Upper lobe of right lung (tissue), 1 donor: Measurements from ENCODE around the gene ARHGEF28. TPM values are rescaled to one million over a fixed set of nuclear protein-coding genes. Genes with fewer than 3 reads are reported as not detected.

ENCODE experiments used
- ATAC-seq: fragments of 200-7000 bp; cut with Tn5 transposase; one replicate; pipeline ENCODE4 v1.9.1; 2020; ENCODE audit warnings: mild to moderate bottlenecking, moderate library complexity
- DNase-seq: peaks from one replicate; pipeline ENCODE4 v3.0.0-alpha.2; 2020
- H3K27ac ChIP-seq: fragments of 200-600 bp; one replicate; pipeline ENCODE4 v1.8.0; 2022
- H3K27me3 ChIP-seq: fragments of 200-600 bp; one replicate; pipeline ENCODE4 v1.8.0; 2022; ENCODE audit warnings: mild to moderate bottlenecking
- H3K36me3 ChIP-seq: fragments of 200-600 bp; one replicate; pipeline ENCODE4 v1.8.0; 2022
- H3K4me1 ChIP-seq: fragments of 200-600 bp; one replicate; pipeline ENCODE4 v1.8.0; 2022
- H3K4me3 ChIP-seq: fragments of 200-600 bp; one replicate; pipeline ENCODE4 v1.8.0; 2022; ENCODE audit warnings: mild to moderate bottlenecking
- H3K9me3 ChIP-seq: fragments of 200-600 bp; one replicate; pipeline ENCODE4 v1.8.0; 2022
- intact Hi-C: fragments of 100-400 bp; cut with DNase I; formaldehyde crosslinking; loops from one replicate; pipeline ENCODE4 v1.11.0; 2022
- total RNA-seq: library from RNA; stranded (reverse); fragmentation: NEBNext Ultra II Directional; extraction: Animal tissue kit (Norgen Biotek cat#: 25700); gene quantifications from one replicate; pipeline ENCODE4 v1.2.1, GENCODE V29; 2021
- TF ChIP-seq, protein P1 (sequence below): fragments of 200-600 bp; IDR thresholded peaks from one replicate; pipeline ENCODE4 v1.8.0; 2022; ENCODE audit warnings: antibody characterized with exemption
- donor health status: DM: no; HTN: yes; CAD: no; lungs with severe emphysema.

Gene ARHGEF28
- total RNA-seq, 1 donor from 2014 or later, result 22.3 TPM

DNA sequence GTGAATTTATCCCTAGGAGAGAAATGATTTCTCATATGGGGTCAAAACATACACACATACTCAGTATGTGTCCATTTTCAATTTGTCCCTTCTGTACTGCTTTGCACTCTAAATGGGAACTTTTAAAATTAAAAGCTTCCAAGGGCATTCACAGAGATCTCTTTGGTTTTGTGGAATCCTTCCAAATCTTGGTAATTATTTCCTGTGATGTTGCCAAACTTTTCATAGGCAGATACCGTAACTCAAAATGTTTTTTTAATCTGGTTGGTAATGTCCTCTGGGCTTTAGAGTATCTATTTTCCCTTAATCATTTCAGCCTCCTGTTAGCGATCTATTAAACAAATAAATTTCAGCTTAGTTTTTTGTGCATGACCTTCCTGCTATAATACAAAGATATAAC lies 282.4 kb downstream of the ARHGEF28 start:
- Histone ChIP-seq H3K4me3 (no peak overlapping the region), H3K9me3 (no peaks in the 10 kb centered on the region), H3K4me1 (no peaks in the 10 kb centered on the region), H3K36me3 (peaks cover 16% of the 10 kb centered on the region), H3K27me3 (no peaks in the 10 kb centered on the region), H3K27ac (no peak overlapping the region)
- DNase-seq, result no peak
- TF ChIP-seq, protein P1, sequence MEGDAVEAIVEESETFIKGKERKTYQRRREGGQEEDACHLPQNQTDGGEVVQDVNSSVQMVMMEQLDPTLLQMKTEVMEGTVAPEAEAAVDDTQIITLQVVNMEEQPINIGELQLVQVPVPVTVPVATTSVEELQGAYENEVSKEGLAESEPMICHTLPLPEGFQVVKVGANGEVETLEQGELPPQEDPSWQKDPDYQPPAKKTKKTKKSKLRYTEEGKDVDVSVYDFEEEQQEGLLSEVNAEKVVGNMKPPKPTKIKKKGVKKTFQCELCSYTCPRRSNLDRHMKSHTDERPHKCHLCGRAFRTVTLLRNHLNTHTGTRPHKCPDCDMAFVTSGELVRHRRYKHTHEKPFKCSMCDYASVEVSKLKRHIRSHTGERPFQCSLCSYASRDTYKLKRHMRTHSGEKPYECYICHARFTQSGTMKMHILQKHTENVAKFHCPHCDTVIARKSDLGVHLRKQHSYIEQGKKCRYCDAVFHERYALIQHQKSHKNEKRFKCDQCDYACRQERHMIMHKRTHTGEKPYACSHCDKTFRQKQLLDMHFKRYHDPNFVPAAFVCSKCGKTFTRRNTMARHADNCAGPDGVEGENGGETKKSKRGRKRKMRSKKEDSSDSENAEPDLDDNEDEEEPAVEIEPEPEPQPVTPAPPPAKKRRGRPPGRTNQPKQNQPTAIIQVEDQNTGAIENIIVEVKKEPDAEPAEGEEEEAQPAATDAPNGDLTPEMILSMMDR, result no peak
- intact Hi-C loops, result no loop called here
- ATAC-seq, result no peak

DNA sequence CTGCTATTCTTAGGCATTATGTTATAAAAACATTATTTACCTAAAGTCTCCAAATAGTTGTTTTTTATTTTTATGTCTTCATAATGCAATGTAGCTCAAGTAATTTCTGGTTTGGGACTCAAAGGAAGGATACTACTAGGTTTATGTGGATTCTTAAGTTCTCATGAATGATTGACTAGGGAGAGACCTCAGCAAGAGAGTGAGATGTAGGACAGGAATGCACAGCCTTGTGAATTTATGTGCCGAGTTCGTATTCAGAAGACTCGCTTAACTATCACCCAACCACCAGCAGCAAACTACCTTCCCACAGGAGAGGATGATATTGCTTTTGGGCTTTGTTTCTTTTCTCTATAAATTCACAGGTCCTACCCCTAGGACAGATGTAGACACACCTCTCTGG lies 282.9 kb downstream of the ARHGEF28 start:
- no peak for ATAC-seq
- DNase-seq, result no peak
- Histone ChIP-seq H3K4me3 (no peak overlapping the region), H3K27me3 (no peaks in the 10 kb centered on the region), H3K4me1 (no peaks in the 10 kb centered on the region), H3K27ac (no peak overlapping the region), H3K9me3 (no peaks in the 10 kb centered on the region), H3K36me3 (peaks cover 16% of the 10 kb centered on the region)
- TF ChIP-seq, protein P1, result no peak
- intact Hi-C loops, result no loop called here

DNA sequence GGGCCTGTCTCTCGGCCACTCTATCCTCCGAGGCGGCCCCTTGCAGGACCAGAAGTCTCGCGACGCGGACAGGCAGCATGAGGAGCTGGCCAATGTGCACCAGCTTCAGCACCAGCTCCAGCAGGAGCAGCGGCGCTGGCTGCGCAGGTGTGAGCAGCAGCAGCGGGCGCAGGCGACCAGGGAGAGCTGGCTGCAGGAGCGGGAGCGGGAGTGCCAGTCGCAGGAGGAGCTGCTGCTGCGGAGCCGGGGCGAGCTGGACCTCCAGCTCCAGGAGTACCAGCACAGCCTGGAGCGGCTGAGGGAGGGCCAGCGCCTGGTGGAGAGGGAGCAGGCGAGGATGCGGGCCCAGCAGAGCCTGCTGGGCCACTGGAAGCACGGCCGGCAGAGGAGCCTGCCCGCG lies 283.5 kb downstream of the ARHGEF28 start:
- no peak for ATAC-seq

DNA sequence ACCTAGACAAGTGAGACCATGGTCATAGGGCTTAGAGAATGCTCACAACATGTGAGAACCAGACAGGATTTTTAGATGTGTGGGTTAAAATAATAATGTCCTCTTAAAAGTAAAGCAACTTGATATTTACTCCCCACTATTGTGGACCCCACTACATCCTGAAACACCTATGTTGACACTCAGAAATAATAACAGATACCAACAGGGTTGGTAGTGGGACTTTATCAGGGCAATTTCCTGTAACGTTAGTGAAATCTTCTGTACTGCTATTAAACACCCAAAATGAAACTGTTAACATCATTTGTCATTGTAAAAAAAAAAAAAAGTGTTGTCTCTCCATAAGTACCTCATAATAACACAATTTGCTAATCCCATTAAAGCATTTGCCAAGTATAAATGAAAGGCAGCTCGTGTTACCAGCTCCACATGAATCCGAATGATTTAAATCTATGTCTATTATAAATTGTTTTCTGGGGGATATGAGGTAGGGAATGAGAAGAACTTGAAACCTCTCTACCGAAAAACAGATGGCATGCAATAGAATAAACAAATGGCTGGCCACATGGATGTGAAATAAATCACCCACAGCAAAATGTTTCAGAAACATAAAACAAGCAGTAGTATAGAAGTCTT lies 285.9 kb downstream of the ARHGEF28 start:
- intact Hi-C loops, result loop anchor here (10.0 kb wide), 1 partner anchor 123 kb away; no protein-coding TSS in a partner anchor
- H3K27me3 ChIP-seq, result no peaks in the 10 kb centered on the region
- H3K4me1 ChIP-seq, result no peaks in the 10 kb centered on the region
- ATAC-seq (no peak), DNase-seq (no peak)
- TF ChIP-seq, protein P1, result no peak
- H3K9me3 ChIP-seq, result no peaks in the 10 kb centered on the region
- no peak overlapping the region for H3K27ac ChIP-seq
- H3K36me3 ChIP-seq, result peaks cover 11% of the 10 kb centered on the region
- H3K4me3 ChIP-seq, result no peak overlapping the region

More for the DNA sequence above, 283.5 kb downstream of the ARHGEF28 start:
- Histone ChIP-seq H3K27me3 (no peaks in the 10 kb centered on the region), H3K9me3 (no peaks in the 10 kb centered on the region), H3K36me3 (peaks cover 16% of the 10 kb centered on the region), H3K27ac (no peak overlapping the region), H3K4me1 (no peaks in the 10 kb centered on the region), H3K4me3 (no peak overlapping the region)
- intact Hi-C loops, result no loop called here
- TF ChIP-seq, protein P1, result no peak
- DNase-seq, result no peak

DNA sequence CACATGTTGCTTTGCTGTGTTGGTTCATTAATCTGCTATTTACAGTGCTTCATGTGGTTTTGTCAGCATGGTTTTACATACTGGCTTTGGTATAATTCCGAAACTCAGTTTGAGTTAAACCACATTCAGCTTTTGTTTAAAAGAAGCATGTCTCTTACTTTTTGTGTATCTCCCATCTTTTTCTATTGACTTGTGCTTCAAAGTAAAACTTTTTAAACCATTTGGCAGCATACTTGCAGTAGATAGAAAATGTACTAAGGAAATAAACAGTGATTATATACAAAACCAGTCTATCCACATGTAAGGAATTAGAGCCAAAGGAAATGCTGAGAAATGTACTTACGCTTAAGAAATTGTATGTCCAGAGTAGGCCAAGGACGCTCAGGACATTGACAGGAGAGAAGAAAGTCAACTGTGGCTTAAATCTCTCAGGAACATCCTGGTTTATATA lies 286.9 kb downstream of the ARHGEF28 start:
- H3K4me3 ChIP-seq, result no peak overlapping the region
- no peaks in the 10 kb centered on the region for H3K27me3 ChIP-seq
- intact Hi-C loops, result loop anchor here (10.0 kb wide), 1 partner anchor 122 kb away; no protein-coding TSS in a partner anchor
- TF ChIP-seq, protein P1, result no peak
- H3K36me3 ChIP-seq, result peaks cover 11% of the 10 kb centered on the region
- no peak for DNase-seq
- ATAC-seq, result no peak
- no peak overlapping the region for H3K27ac ChIP-seq
- peaks cover 7% of the 10 kb centered on the region for H3K4me1 ChIP-seq
- no peaks in the 10 kb centered on the region for H3K9me3 ChIP-seq
